Body of pancreas (tissue), 4 donors: ENCODE results near the gene CMTM8.

ENCODE experiments used
- CTCF ChIP-seq, 7 experiments: fragments of 450-650 bp in 4 of 7; fragments of 200-600 bp in 3 of 7; sonication (generic) in 3 of 7; IDR thresholded peaks; one replicate each; pipeline ENCODE4 v1.5.1; 2016 to 2019; ENCODE audit warnings: antibody characterized with exemption in 7 of 7
- POLR2A ChIP-seq, 3 donors: fragments of 450-650 bp; IDR thresholded peaks; one replicate each; pipeline ENCODE4 v1.6.1; 2016; ENCODE audit warnings: antibody characterized with exemption in 3 of 3, mild to moderate bottlenecking in 2 of 3

GRCh38 chr3:32284443-32285212, 46.1 kb downstream of the CMTM8 start:
- no peak for TF ChIP-seq CTCF (IDR thresholded peaks at IDR 0.05)
- TF ChIP-seq POLR2A (IDR thresholded peaks at IDR 0.05), result no peak
